ENCODE results near the gene TTC22. TPM values are rescaled to one million over a fixed set of nuclear protein-coding genes. Genes with fewer than 3 reads are reported as not detected.

TTC22 gene
- polyA plus RNA-seq, 3 donors = 0.04 TPM; not detected in 2

DNA sequence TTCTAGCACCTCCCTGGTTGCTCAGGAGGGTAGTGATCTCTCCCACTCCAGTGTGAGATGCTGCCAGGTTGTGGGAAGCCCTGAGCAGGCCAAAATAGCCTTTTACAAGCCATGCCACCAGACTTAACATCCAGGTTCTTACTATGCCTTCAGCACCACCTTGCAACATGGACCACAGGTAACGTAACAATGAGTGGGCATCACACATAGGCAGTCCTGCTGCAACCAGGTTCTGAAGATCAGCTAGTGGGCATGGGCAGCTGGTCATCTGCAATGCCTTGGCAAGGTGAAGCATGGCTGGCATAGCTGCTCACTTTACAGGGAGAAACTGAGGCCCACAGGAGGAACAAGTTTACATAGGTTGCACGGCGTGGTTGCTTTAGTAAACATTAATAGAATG is 45.2 kb upstream of the TTC22 start:
- Histone ChIP-seq H3K9ac (ENCODE audit: insufficient read depth, low read length, poor library complexity, severe bottlenecking) (no peak overlapping the region), H3K4me1 (ENCODE audit: control insufficient read depth in 1 of 2, insufficient read depth in 2 of 2, low read length in 2 of 2) (peaks cover 0 to 5% of the 10 kb centered on the region in 2 donors), H3K27ac (ENCODE audit: low read depth in 1 of 2, low read length in 2 of 2) (no peak overlapping the region), H3K4me2 (replicated peaks; ENCODE audit: extremely low read depth, low read length, poor library complexity, severe bottlenecking) (no peak overlapping the region), H3K36me3 (replicated peaks in 1 of 2; ENCODE audit: control insufficient read depth in 1 of 2, insufficient read depth in 2 of 2, low read length in 2 of 2) (no peaks in the 10 kb centered on the region), H3K79me2 (ENCODE audit: insufficient read depth, low read length) (no peaks in the 10 kb centered on the region), H3K27me3 (ENCODE audit: control insufficient read depth in 2 of 2, insufficient read depth in 2 of 2, low read length in 2 of 2) (no peaks in the 10 kb centered on the region), H3K9me3 (replicated peaks in 1 of 2; ENCODE audit: control insufficient read depth in 1 of 2, insufficient read depth in 1 of 2, low read length in 2 of 2) (no peaks in the 10 kb centered on the region), H2AFZ (ENCODE audit: insufficient read depth, low read depth, low read length, poor library complexity, severe bottlenecking) (no peak overlapping the region), H4K20me1 (ENCODE audit: insufficient read depth, low read length) (no peaks in the 10 kb centered on the region), H3K4me3 (replicated peaks in 1 of 3; ENCODE audit: low read depth in 2 of 3, low read length in 3 of 3) (no peak overlapping the region)
- Mint-ChIP-seq H3K27me3 (ENCODE audit: low read depth in 3 of 3) (no peaks in the 10 kb centered on the region), H3K4me1 (peaks cover 6% of the 10 kb centered on the region), H3K4me3 (no peak overlapping the region), H3K9me3 (peaks cover 0 to 5% (median 2%) of the 10 kb centered on the region in 7 donors), H3K27ac (no peak overlapping the region), H3K36me3 (peaks cover 2 to 13% of the 10 kb centered on the region in 2 donors)
- no peak for DNase-seq
- intact Hi-C loops (cut with micrococcal nuclease) = no loop called here
- 90% methylated on average over 1 of the region's 3 CpGs for WGBS (ENCODE audit: insufficient coverage)
- TF ChIP-seq, protein P1, sequence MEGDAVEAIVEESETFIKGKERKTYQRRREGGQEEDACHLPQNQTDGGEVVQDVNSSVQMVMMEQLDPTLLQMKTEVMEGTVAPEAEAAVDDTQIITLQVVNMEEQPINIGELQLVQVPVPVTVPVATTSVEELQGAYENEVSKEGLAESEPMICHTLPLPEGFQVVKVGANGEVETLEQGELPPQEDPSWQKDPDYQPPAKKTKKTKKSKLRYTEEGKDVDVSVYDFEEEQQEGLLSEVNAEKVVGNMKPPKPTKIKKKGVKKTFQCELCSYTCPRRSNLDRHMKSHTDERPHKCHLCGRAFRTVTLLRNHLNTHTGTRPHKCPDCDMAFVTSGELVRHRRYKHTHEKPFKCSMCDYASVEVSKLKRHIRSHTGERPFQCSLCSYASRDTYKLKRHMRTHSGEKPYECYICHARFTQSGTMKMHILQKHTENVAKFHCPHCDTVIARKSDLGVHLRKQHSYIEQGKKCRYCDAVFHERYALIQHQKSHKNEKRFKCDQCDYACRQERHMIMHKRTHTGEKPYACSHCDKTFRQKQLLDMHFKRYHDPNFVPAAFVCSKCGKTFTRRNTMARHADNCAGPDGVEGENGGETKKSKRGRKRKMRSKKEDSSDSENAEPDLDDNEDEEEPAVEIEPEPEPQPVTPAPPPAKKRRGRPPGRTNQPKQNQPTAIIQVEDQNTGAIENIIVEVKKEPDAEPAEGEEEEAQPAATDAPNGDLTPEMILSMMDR (IDR thresholded peaks at IDR 0.05) = no peak

DNA sequence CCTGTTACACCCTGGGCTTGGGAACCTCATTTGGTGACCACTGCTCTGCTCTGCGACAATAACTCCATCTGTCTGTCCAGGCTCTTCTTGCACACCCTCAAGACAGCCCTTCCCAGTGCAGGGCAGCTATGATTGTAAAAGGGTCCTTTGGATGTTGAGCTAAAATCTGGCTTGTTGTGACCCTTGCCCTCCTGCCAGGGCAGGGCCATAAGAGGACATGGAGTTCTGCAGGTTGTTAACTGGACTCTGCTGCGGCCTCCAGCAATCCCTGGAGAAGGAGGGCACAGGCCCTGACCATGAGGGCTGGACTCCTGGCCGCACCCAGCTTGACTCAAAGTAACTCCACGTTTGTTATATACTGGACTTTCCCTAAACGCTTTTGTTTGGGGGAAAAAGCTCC is 44.6 kb upstream of the TTC22 start:
- Histone ChIP-seq H3K36me3 (replicated peaks in 1 of 2; ENCODE audit: control insufficient read depth in 1 of 2, insufficient read depth in 2 of 2, low read length in 2 of 2) (no peaks in the 10 kb centered on the region), H3K4me1 (ENCODE audit: control insufficient read depth in 1 of 2, insufficient read depth in 2 of 2, low read length in 2 of 2) (peaks cover 0 to 1% of the 10 kb centered on the region in 2 donors), H3K4me3 (replicated peaks in 1 of 3; ENCODE audit: low read depth in 2 of 3, low read length in 3 of 3) (no peak overlapping the region), H4K20me1 (ENCODE audit: insufficient read depth, low read length) (no peaks in the 10 kb centered on the region), H3K4me2 (replicated peaks; ENCODE audit: extremely low read depth, low read length, poor library complexity, severe bottlenecking) (no peak overlapping the region), H3K9ac (ENCODE audit: insufficient read depth, low read length, poor library complexity, severe bottlenecking) (no peak overlapping the region), H3K79me2 (ENCODE audit: insufficient read depth, low read length) (no peaks in the 10 kb centered on the region), H3K27ac (ENCODE audit: low read depth in 1 of 2, low read length in 2 of 2) (no peak overlapping the region), H2AFZ (ENCODE audit: insufficient read depth, low read depth, low read length, poor library complexity, severe bottlenecking) (no peak overlapping the region), H3K27me3 (ENCODE audit: control insufficient read depth in 2 of 2, insufficient read depth in 2 of 2, low read length in 2 of 2) (no peaks in the 10 kb centered on the region), H3K9me3 (replicated peaks in 1 of 2; ENCODE audit: control insufficient read depth in 1 of 2, insufficient read depth in 1 of 2, low read length in 2 of 2) (no peaks in the 10 kb centered on the region)
- DNase-seq = no peak
- intact Hi-C loops (cut with micrococcal nuclease) = no loop called here
- Mint-ChIP-seq H3K9me3 (peaks cover 0 to 5% (median 2%) of the 10 kb centered on the region in 7 donors), H3K27ac (no peak overlapping the region), H3K4me1 (peaks cover 2% of the 10 kb centered on the region), H3K36me3 (peaks cover 2 to 8% of the 10 kb centered on the region in 2 donors), H3K4me3 (no peak overlapping the region), H3K27me3 (ENCODE audit: low read depth in 3 of 3) (no peaks in the 10 kb centered on the region)
- TF ChIP-seq, protein P1 (IDR thresholded peaks at IDR 0.05) = no peak
- 93% methylated on average over 3 of the region's 5 CpGs for WGBS (ENCODE audit: insufficient coverage)
